ENCODE measurements around the gene CSAD. TPM values are rescaled to one million over a fixed set of nuclear protein-coding genes. Genes with fewer than 3 reads are reported as not detected.
A peak's percentile ranks its signal among the peaks of the same experiment; 100 is the strongest.

The CSAD gene
- total and polyA plus RNA-seq, 2 experiments from 2014 or later: 3.2 to 7.1 TPM

DNA sequence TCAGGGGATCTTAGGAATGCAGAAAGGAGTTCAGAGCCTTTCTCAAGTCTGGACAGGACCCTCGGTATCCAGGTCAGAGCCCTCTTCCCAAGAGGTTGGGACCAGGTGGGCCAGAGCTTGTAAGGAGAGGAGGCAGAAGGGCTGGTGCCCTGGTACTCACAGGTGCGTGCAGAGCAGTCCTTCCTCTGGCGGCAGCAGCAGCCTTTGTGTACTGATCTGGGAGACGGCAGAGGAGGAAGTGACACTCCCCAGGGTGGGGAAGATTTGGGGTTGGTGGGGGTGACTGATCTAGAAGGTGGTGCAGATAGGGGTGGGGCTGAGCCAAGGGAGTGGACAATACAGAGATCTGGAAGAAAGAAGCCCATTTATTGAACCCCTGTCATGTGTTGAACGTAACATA lies 26.3 kb upstream of the CSAD start, which contains the start of gene ITGB7:
Gene ITGB7 (minus strand): TSS at position 210 of the 400 bp plus-strand sequence. CDS start 6,808 bp downstream, outside the sequence.
- H3K27ac Mint-ChIP-seq: no peak within 1 kb of the TSS
- no peak within 1 kb of the TSS; the same call in 2 of the 3 replicates for H3K4me3 Mint-ChIP-seq
- H3K9me3 Mint-ChIP-seq: no peaks in the 10 kb centered on the region; the same call in 2 of the 3 replicates
- Histone ChIP-seq H3K9me2 (ENCODE audit: insufficient read depth) (no peaks in the 10 kb centered on the region), H3K27ac (ENCODE audit: low read depth) (no peak within 1 kb of the TSS), H3K36me3 (ENCODE audit: insufficient read depth) (peaks cover 8% of the 10 kb centered on the region), H3F3A (replicated peaks; ENCODE audit: low read depth) (peaks cover 7% of the 10 kb centered on the region; the same call in 1 of the 2 replicates), H3K4me1 (ENCODE audit: insufficient read depth) (no peaks in the 10 kb centered on the region; the same call in 1 of the 2 replicates), H2AFZ (no peak within 1 kb of the TSS), H3K4me2 (no peak within 1 kb of the TSS), H3K79me2 (replicated peaks; ENCODE audit: insufficient read depth) (no peaks in the 10 kb centered on the region; the same call in 1 of the 2 replicates), H4K20me1 (replicated peaks; ENCODE audit: insufficient read depth) (peaks cover 2% of the 10 kb centered on the region), H3K4me3 (no peak within 1 kb of the TSS), H3K27me3 (ENCODE audit: insufficient read depth) (0 out of 2 replicates have a peak, but pooled peaks cover 3% of the 10 kb centered on the region)
- DNase-seq (ENCODE audit: low spot score) (peak; percentile 11), ATAC-seq (peak; percentile 37)
- TF ChIP-seq POLR2AphosphoS5 (IDR thresholded peaks at IDR 0.05; ENCODE audit: low read depth): no peak
- no peak for TF ChIP-seq CREB1 (CRISPR knock-in tag; IDR thresholded peaks at IDR 0.05; ENCODE audit: low read depth)
- TF ChIP-seq JUNB (IDR thresholded peaks at IDR 0.05; ENCODE audit: unreplicated experiment): no peak
- no peak for TF ChIP-seq EZH2phosphoT487 (IDR thresholded peaks at IDR 0.05; ENCODE audit: unreplicated experiment)
- no peak for TF ChIP-seq ZNF114 (CRISPR knock-in tag; IDR thresholded peaks at IDR 0.05)
- no peak for TF ChIP-seq ZNF331 (CRISPR knock-in tag; IDR thresholded peaks at IDR 0.05; ENCODE audit: low read depth)
- TF ChIP-seq, protein P1, sequence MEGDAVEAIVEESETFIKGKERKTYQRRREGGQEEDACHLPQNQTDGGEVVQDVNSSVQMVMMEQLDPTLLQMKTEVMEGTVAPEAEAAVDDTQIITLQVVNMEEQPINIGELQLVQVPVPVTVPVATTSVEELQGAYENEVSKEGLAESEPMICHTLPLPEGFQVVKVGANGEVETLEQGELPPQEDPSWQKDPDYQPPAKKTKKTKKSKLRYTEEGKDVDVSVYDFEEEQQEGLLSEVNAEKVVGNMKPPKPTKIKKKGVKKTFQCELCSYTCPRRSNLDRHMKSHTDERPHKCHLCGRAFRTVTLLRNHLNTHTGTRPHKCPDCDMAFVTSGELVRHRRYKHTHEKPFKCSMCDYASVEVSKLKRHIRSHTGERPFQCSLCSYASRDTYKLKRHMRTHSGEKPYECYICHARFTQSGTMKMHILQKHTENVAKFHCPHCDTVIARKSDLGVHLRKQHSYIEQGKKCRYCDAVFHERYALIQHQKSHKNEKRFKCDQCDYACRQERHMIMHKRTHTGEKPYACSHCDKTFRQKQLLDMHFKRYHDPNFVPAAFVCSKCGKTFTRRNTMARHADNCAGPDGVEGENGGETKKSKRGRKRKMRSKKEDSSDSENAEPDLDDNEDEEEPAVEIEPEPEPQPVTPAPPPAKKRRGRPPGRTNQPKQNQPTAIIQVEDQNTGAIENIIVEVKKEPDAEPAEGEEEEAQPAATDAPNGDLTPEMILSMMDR (conservative IDR thresholded peaks at IDR 0.05; ENCODE audit: low read depth in 2 of 2): no peak
- no peak for TF ChIP-seq STAT1 (IDR thresholded peaks at IDR 0.05; ENCODE audit: unreplicated experiment)
- TF ChIP-seq, protein P2, sequence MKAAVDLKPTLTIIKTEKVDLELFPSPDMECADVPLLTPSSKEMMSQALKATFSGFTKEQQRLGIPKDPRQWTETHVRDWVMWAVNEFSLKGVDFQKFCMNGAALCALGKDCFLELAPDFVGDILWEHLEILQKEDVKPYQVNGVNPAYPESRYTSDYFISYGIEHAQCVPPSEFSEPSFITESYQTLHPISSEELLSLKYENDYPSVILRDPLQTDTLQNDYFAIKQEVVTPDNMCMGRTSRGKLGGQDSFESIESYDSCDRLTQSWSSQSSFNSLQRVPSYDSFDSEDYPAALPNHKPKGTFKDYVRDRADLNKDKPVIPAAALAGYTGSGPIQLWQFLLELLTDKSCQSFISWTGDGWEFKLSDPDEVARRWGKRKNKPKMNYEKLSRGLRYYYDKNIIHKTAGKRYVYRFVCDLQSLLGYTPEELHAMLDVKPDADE (IDR thresholded peaks at IDR 0.05): no peak
- TF ChIP-seq, protein P3, sequence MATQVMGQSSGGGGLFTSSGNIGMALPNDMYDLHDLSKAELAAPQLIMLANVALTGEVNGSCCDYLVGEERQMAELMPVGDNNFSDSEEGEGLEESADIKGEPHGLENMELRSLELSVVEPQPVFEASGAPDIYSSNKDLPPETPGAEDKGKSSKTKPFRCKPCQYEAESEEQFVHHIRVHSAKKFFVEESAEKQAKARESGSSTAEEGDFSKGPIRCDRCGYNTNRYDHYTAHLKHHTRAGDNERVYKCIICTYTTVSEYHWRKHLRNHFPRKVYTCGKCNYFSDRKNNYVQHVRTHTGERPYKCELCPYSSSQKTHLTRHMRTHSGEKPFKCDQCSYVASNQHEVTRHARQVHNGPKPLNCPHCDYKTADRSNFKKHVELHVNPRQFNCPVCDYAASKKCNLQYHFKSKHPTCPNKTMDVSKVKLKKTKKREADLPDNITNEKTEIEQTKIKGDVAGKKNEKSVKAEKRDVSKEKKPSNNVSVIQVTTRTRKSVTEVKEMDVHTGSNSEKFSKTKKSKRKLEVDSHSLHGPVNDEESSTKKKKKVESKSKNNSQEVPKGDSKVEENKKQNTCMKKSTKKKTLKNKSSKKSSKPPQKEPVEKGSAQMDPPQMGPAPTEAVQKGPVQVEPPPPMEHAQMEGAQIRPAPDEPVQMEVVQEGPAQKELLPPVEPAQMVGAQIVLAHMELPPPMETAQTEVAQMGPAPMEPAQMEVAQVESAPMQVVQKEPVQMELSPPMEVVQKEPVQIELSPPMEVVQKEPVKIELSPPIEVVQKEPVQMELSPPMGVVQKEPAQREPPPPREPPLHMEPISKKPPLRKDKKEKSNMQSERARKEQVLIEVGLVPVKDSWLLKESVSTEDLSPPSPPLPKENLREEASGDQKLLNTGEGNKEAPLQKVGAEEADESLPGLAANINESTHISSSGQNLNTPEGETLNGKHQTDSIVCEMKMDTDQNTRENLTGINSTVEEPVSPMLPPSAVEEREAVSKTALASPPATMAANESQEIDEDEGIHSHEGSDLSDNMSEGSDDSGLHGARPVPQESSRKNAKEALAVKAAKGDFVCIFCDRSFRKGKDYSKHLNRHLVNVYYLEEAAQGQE (IDR thresholded peaks at IDR 0.05; ENCODE audit: unreplicated experiment): no peak
- TF ChIP-seq EZH2 (IDR thresholded peaks at IDR 0.05; ENCODE audit: low read depth, unreplicated experiment): no peak
- no peak for TF ChIP-seq NANOG (IDR thresholded peaks at IDR 0.05; ENCODE audit: borderline replicate concordance)
- peaks cover 19% of the 10 kb centered on the region for H3K27me3 Mint-ChIP-seq (ENCODE audit: insufficient read depth, low read depth, poor library complexity)
- peaks cover 19% of the 10 kb centered on the region for H3K4me1 Mint-ChIP-seq
- peaks cover 26% of the 10 kb centered on the region for H3K36me3 Mint-ChIP-seq (ENCODE audit: low read depth)
